KOPT-K1 (cell line): Measurements from ENCODE around the gene PUM1.

Experiments
- H3K27ac ChIP-seq: fragments of 200-600 bp; sonication (generic); 2 replicates; pipeline ENCODE4 v1.5.1; 2016; ENCODE audit warnings: antibody characterized with exemption, mild to moderate bottlenecking, low read depth, low read length; ENCODE audit not compliant: poor library complexity, severe bottlenecking
- H3K36me3 ChIP-seq: fragments of 200-600 bp; sonication (generic); 2 replicates; pipeline ENCODE4 v1.5.1; 2017; ENCODE audit warnings: antibody characterized with exemption, mild to moderate bottlenecking, low read length, moderate library complexity; ENCODE audit not compliant: insufficient read depth
- H3K9me3 ChIP-seq: fragments of 200-600 bp; sonication (generic); 2 replicates; pipeline ENCODE4 v1.5.1; 2017; ENCODE audit warnings: antibody characterized with exemption, low read length, mild to moderate bottlenecking; ENCODE audit not compliant: insufficient read depth, poor library complexity, severe bottlenecking

Gene PUM1

GRCh38 chr1:30889511-30889910 lies 176.0 kb downstream of the PUM1 start:
- Histone ChIP-seq H3K36me3 (no peaks in the 10 kb centered on the region), H3K9me3 (no peaks in the 10 kb centered on the region), H3K27ac (no peak overlapping the region)

GRCh38 chr1:30888975-30889374 lies 176.5 kb downstream of the PUM1 start:
- Histone ChIP-seq H3K27ac (no peak overlapping the region), H3K36me3 (no peaks in the 10 kb centered on the region)

GRCh38 chr1:30888391-30888790 lies 177.1 kb downstream of the PUM1 start:
- Histone ChIP-seq H3K36me3 (no peaks in the 10 kb centered on the region), H3K27ac (no peak overlapping the region), H3K9me3 (no peaks in the 10 kb centered on the region)

More at GRCh38 chr1:30888975-30889374, 176.5 kb downstream of the PUM1 start:
- no peaks in the 10 kb centered on the region for H3K9me3 ChIP-seq

- H3K36me3 ChIP-seq = no peaks in the 10 kb centered on the region
- H3K9me3 ChIP-seq = no peaks in the 10 kb centered on the region
- no peak overlapping the region for H3K27ac ChIP-seq
Measured at GRCh38 chr1:30887485-30888315, 177.8 kb downstream of the PUM1 start.

- Histone ChIP-seq H3K36me3 (no peaks in the 10 kb centered on the region), H3K27ac (no peak overlapping the region), H3K9me3 (no peaks in the 10 kb centered on the region)
Measured at GRCh38 chr1:30886710-30887428, 178.6 kb downstream of the PUM1 start.

- no peaks in the 10 kb centered on the region for H3K36me3 ChIP-seq
- no peak overlapping the region for H3K27ac ChIP-seq
- H3K9me3 ChIP-seq = no peaks in the 10 kb centered on the region
Measured at GRCh38 chr1:30885570-30886522, 179.7 kb downstream of the PUM1 start.

- no peaks in the 10 kb centered on the region for H3K36me3 ChIP-seq
- no peak overlapping the region for H3K27ac ChIP-seq
- no peaks in the 10 kb centered on the region for H3K9me3 ChIP-seq
Measured at GRCh38 chr1:30884723-30885122, 180.8 kb downstream of the PUM1 start.

- no peaks in the 10 kb centered on the region for H3K36me3 ChIP-seq
- no peak overlapping the region for H3K27ac ChIP-seq
- H3K9me3 ChIP-seq = no peaks in the 10 kb centered on the region
Measured at GRCh38 chr1:30883389-30884172, 181.9 kb downstream of the PUM1 start.

- Histone ChIP-seq H3K27ac (no peak overlapping the region), H3K36me3 (no peaks in the 10 kb centered on the region), H3K9me3 (no peaks in the 10 kb centered on the region)
Measured at GRCh38 chr1:30882678-30883388, 182.7 kb downstream of the PUM1 start.
